ENCODE data around the gene UQCRH.
"Not testable (repeated sequence)": the region's sequence is repeated elsewhere in the genome, so short reads cannot be mapped to it uniquely, and the experiment has no call there.

UQCRH gene

DNA sequence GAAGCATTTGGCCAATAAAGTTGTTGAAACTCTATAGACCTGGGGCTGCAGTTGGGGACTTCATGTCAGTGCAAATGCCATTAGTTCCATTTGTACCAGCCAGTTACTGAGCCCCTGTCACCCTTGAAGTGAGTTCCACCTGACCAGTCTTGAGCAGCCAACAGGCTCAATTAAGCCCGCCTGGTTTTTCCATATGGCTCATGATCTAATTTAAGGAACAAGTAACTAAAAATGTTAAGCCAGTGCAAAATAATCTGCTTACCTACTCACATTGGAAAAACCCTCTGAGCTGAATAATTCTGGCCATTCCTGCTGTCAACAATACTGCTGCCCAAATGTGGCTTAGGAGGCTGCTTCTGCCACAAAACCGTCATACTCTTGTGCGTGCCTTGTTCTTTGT is 58.7 kb downstream of the UQCRH start:
- Histone ChIP-seq H3K4me3 (ENCODE audit: insufficient read length, low read depth) (no peak overlapping the region), H3K4me1 (ENCODE audit: insufficient read depth, insufficient read length) (peaks cover 4% of the 10 kb centered on the region), H3K36me3 (ENCODE audit: insufficient read depth, insufficient read length, low read length) (peaks cover 73% of the 10 kb centered on the region), H3K9ac (ENCODE audit: insufficient read length, low read depth) (no peak overlapping the region), H3K27me3 (ENCODE audit: insufficient read depth, insufficient read length) (no peaks in the 10 kb centered on the region), H3K9me3 (ENCODE audit: insufficient read depth, low read length) (no peaks in the 10 kb centered on the region)
- no peak for TF ChIP-seq YY1 (IDR thresholded peaks at IDR 0.05; ENCODE audit: insufficient read depth, insufficient read length)
- TF ChIP-seq ZNF274 (IDR thresholded peaks at IDR 0.05; ENCODE audit: low read depth, low read length), result no peak
- TF ChIP-seq SUZ12 (IDR thresholded peaks at IDR 0.05; ENCODE audit: extremely low read depth, insufficient read depth, insufficient read length), result no peak
- DNase-seq (ENCODE audit: low read depth, low spot score), result no peak

DNA sequence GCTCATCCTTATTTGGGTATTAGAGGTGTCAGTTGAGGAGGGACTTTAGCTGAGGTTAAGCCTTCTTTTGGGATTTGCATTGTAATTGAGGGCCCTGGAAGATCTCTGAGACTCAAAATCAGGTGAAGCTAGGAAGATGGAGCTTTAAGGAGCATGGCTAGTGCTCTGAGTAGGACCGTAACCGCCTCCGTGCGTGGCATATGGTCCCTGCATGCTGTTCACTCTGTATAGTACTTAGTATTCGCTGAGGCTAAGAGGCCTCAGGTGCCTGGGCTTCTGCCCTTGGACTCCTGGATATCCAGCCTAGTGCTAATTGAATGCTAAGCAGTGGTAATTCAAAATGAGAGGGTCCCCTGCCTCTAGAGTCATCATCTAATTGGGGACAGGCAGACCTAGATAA is 59.6 kb downstream of the UQCRH start:
- no peaks in the 10 kb centered on the region for H3K9me3 ChIP-seq (ENCODE audit: insufficient read depth, low read length)
- peaks cover 70% of the 10 kb centered on the region for H3K36me3 ChIP-seq (ENCODE audit: insufficient read depth, insufficient read length, low read length)
- DNase-seq (ENCODE audit: low read depth, low spot score), result no peak
- no peak overlapping the region for H3K4me3 ChIP-seq (ENCODE audit: insufficient read length, low read depth)
- peaks cover 4% of the 10 kb centered on the region for H3K4me1 ChIP-seq (ENCODE audit: insufficient read depth, insufficient read length)
- H3K27me3 ChIP-seq (ENCODE audit: insufficient read depth, insufficient read length), result no peaks in the 10 kb centered on the region
- H3K9ac ChIP-seq (ENCODE audit: insufficient read length, low read depth), result no peak overlapping the region
- TF ChIP-seq YY1 (IDR thresholded peaks at IDR 0.05; ENCODE audit: insufficient read depth, insufficient read length), result no peak
- no peak for TF ChIP-seq ZNF274 (IDR thresholded peaks at IDR 0.05; ENCODE audit: low read depth, low read length)
- TF ChIP-seq SUZ12 (IDR thresholded peaks at IDR 0.05; ENCODE audit: extremely low read depth, insufficient read depth, insufficient read length), result no peak

DNA sequence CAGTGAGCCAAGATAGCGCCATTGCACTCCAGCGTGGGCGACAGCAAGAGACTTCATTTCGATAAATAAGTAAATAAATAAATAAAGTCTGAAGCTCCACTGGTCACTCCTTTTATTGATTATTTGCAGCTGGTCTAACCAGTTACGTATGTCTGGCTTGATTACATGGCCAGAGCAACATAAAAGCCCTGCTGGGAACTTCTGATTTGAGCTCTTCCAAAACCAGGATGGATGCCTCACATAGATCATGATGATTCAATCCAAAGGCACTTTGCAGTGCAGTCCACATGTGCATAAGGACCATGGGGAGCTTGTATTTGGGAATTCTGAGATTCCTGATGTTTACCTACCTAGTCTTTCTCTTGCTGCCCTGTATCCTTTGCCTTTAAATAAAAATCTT is 61.1 kb downstream of the UQCRH start:
- Histone ChIP-seq H3K4me1 (ENCODE audit: insufficient read depth, insufficient read length) (peaks cover 4% of the 10 kb centered on the region), H3K27me3 (ENCODE audit: insufficient read depth, insufficient read length) (no peaks in the 10 kb centered on the region), H3K9ac (ENCODE audit: insufficient read length, low read depth) (no peak overlapping the region), H3K36me3 (ENCODE audit: insufficient read depth, insufficient read length, low read length) (peaks cover 71% of the 10 kb centered on the region), H3K4me3 (ENCODE audit: insufficient read length, low read depth) (no peak overlapping the region), H3K9me3 (ENCODE audit: insufficient read depth, low read length) (no peaks in the 10 kb centered on the region)
- no peak for TF ChIP-seq ZNF274 (IDR thresholded peaks at IDR 0.05; ENCODE audit: low read depth, low read length)
- TF ChIP-seq SUZ12 (IDR thresholded peaks at IDR 0.05; ENCODE audit: extremely low read depth, insufficient read depth, insufficient read length), result no peak
- no peak for TF ChIP-seq YY1 (IDR thresholded peaks at IDR 0.05; ENCODE audit: insufficient read depth, insufficient read length)
- no peak for DNase-seq (ENCODE audit: low read depth, low spot score)

DNA sequence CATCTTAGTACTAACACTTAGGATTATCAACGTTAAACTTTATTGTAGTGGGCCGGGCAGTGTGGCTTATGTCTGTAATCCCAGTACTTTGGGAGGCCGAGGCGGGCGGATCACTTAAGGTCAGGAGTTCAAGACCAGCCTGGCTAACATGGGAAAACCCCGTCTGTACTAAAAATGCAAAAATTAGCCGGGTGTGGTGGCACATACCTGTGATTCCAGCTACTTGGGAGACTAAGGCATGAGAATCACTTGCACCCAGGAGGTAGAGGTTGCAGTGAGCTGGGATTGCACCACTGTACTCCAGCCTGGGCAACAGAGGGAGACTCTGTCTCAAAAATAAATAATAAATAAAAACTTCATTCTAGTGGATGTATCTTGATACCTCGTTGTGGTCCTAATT is 62.3 kb downstream of the UQCRH start:
- not testable (repeated sequence) for H3K4me3 ChIP-seq (ENCODE audit: insufficient read length, low read depth); H3K9ac ChIP-seq (ENCODE audit: insufficient read length, low read depth); H3K27me3 ChIP-seq (ENCODE audit: insufficient read depth, insufficient read length); H3K4me1 ChIP-seq (ENCODE audit: insufficient read depth, insufficient read length); H3K9me3 ChIP-seq (ENCODE audit: insufficient read depth, low read length); DNase-seq (ENCODE audit: low read depth, low spot score)
- H3K36me3 ChIP-seq (ENCODE audit: insufficient read depth, insufficient read length, low read length), result peaks cover 62% of the 10 kb centered on the region

Measured in NT2/D1 (cell line).